NT2/D1 (cell line): Measurements from ENCODE around the gene IDI2.

ENCODE experiments used
- SUZ12 ChIP-seq: IDR thresholded peaks from 2 replicates; pipeline ENCODE4 v1.6.1; 2011; ENCODE audit not compliant: insufficient read length, insufficient read depth; ENCODE audit errors: extremely low read depth
- YY1 ChIP-seq: IDR thresholded peaks from 2 replicates; pipeline ENCODE4 v1.6.1; 2011; ENCODE audit not compliant: insufficient read length, insufficient read depth
- ZNF274 ChIP-seq: IDR thresholded peaks from 2 replicates; pipeline ENCODE4 v1.6.1; 2011; ENCODE audit warnings: mild to moderate bottlenecking, low read depth, low read length

- no peak for TF ChIP-seq YY1
- TF ChIP-seq ZNF274, result no peak
- no peak for TF ChIP-seq SUZ12
Measured at GRCh38 chr10:1054684-1055083, 29.0 kb upstream of the IDI2 start.
